Neural cell (in vitro differentiated cells): Measurements from ENCODE around the gene PIK3R3. TPM values are rescaled to one million over a fixed set of nuclear protein-coding genes. Genes with fewer than 3 reads are reported as not detected.

ENCODE experiments used
- H2AFZ ChIP-seq: fragments of 200-600, 300-800 bp; sonication (generic), shearing (Covaris generic); 2 replicates; pipeline ENCODE4 v1.6.0; 2014; ENCODE audit warnings: low read depth, mild to moderate bottlenecking, antibody characterized with exemption, low read length, moderate library complexity
- H3F3A ChIP-seq: fragments of 200-600 bp; shearing (Covaris generic); 2 replicates; pipeline ENCODE4 v1.6.1; 2016; ENCODE audit warnings: mild to moderate bottlenecking, moderate library complexity, mixed read lengths, antibody characterized with exemption, low read length; ENCODE audit not compliant: insufficient read depth, poor library complexity, severe bottlenecking
- H3K27ac ChIP-seq: fragments of 200-600, 300-800 bp; sonication (generic), shearing (Covaris generic); 2 replicates; pipeline ENCODE4 v1.5.1; 2014; ENCODE audit warnings: mild to moderate bottlenecking, low read length, moderate library complexity
- H3K27me3 ChIP-seq: fragments of 300-800, 200-600 bp; sonication (generic), shearing (Covaris generic); 2 replicates; pipeline ENCODE4 v1.6.0; 2014; ENCODE audit warnings: mild to moderate bottlenecking, low read depth, low read length, moderate library complexity; ENCODE audit not compliant: insufficient read depth
- H3K36me3 ChIP-seq: fragments of 300-800, 200-600 bp; sonication (generic), shearing (Covaris generic); 2 replicates; pipeline ENCODE4 v1.5.1; 2014; ENCODE audit warnings: mild to moderate bottlenecking, antibody characterized with exemption, low read length, moderate library complexity; ENCODE audit not compliant: insufficient read depth
- H3K4me2 ChIP-seq: fragments of 300-800, 200-600 bp; sonication (generic), shearing (Covaris generic); 2 replicates; pipeline ENCODE4 v1.6.0; 2014; ENCODE audit warnings: mild to moderate bottlenecking, low read length
- H3K4me3 ChIP-seq: fragments of 300-800, 200-600 bp; sonication (generic), shearing (Covaris generic); 2 replicates; pipeline ENCODE4 v1.5.1; 2014; ENCODE audit warnings: mild to moderate bottlenecking, low read length, moderate library complexity
- H3K79me2 ChIP-seq: fragments of 200-600 bp; shearing (Covaris generic); replicated peaks from 2 replicates; pipeline ENCODE4 v1.6.0; 2014; ENCODE audit warnings: mild to moderate bottlenecking, low read length, moderate library complexity; ENCODE audit not compliant: insufficient read depth
- H3K9ac ChIP-seq: fragments of 300-800, 200-600 bp; sonication (generic), shearing (Covaris generic); 2 replicates; pipeline ENCODE4 v1.6.1; 2016; ENCODE audit warnings: mild to moderate bottlenecking, low read length, mixed read lengths
- H3K9me2 ChIP-seq: fragments of 200-600 bp; shearing (Covaris generic); 2 replicates; pipeline ENCODE4 v1.6.1; 2016; ENCODE audit warnings: mild to moderate bottlenecking, low read length, mixed read lengths; ENCODE audit not compliant: insufficient read depth
- H3K9me3 ChIP-seq: fragments of 200-600, 300-800 bp; sonication (generic), shearing (Covaris generic); 2 replicates; pipeline ENCODE4 v1.6.1; 2016; ENCODE audit warnings: mild to moderate bottlenecking, mixed run types, low read length, moderate library complexity, mixed read lengths
- H4K20me1 ChIP-seq: fragments of 200-600 bp; shearing (Covaris generic); 2 replicates; pipeline ENCODE4 v1.6.1; 2016; ENCODE audit warnings: mild to moderate bottlenecking, mixed run types; ENCODE audit not compliant: insufficient read depth
- EP300 ChIP-seq: fragments of 450-650 bp; conservative IDR thresholded peaks from 2 replicates; pipeline ENCODE4 v1.6.1; 2014; ENCODE audit warnings: antibody characterized with exemption, mild to moderate bottlenecking, moderate library complexity; ENCODE audit not compliant: poor library complexity, severe bottlenecking
- EZH2 ChIP-seq: fragments of 200-600, 300-800 bp; shearing (Covaris generic), sonication (generic); IDR thresholded peaks from 2 replicates; pipeline ENCODE4 v1.6.1; 2014; ENCODE audit warnings: antibody characterized with exemption, low read length, borderline replicate concordance, mild to moderate bottlenecking; ENCODE audit not compliant: insufficient read depth, poor library complexity, severe bottlenecking
- MXI1 ChIP-seq: fragments of 450-650 bp; conservative IDR thresholded peaks from 2 replicates; pipeline ENCODE4 v1.6.1; 2014; ENCODE audit warnings: antibody characterized with exemption, mild to moderate bottlenecking; ENCODE audit not compliant: poor library complexity, severe bottlenecking
- POLR2AphosphoS5 ChIP-seq: IDR thresholded peaks from 2 replicates; pipeline ENCODE4 v1.6.1; 2012
- RAD21 ChIP-seq: fragments of 450-650 bp; conservative IDR thresholded peaks from 2 replicates; pipeline ENCODE4 v1.6.1; 2014; ENCODE audit warnings: antibody characterized with exemption, mild to moderate bottlenecking, moderate library complexity
- SMC3 ChIP-seq: fragments of 450-650 bp; conservative IDR thresholded peaks from 2 replicates; pipeline ENCODE4 v1.6.1; 2014; ENCODE audit warnings: antibody characterized with exemption, mild to moderate bottlenecking, moderate library complexity; ENCODE audit not compliant: poor library complexity
- TAF1 ChIP-seq: IDR thresholded peaks from 2 replicates; pipeline ENCODE4 v1.6.1; 2012; ENCODE audit warnings: low read depth
- polyA plus RNA-seq: library from polyadenylated mRNA; depleted of rRNA; stranded (reverse); fragments of >200 nt; gene quantifications from 2 replicates; pipeline ENCODE4 v1.2.3, GENCODE V29; 2014
- TF ChIP-seq, protein P1 (sequence below): IDR thresholded peaks from 2 replicates; pipeline ENCODE4 v1.6.1; 2012; ENCODE audit warnings: borderline replicate concordance
- TF ChIP-seq, protein P2 (sequence below): fragments of 450-650 bp; IDR thresholded peaks from 2 replicates; pipeline ENCODE4 v1.5.1; 2014; ENCODE audit warnings: antibody characterized with exemption, mild to moderate bottlenecking, moderate library complexity; ENCODE audit not compliant: poor library complexity, severe bottlenecking

PIK3R3 gene
- polyA plus RNA-seq, 1 donor from 2014 or later: 119 TPM

DNA sequence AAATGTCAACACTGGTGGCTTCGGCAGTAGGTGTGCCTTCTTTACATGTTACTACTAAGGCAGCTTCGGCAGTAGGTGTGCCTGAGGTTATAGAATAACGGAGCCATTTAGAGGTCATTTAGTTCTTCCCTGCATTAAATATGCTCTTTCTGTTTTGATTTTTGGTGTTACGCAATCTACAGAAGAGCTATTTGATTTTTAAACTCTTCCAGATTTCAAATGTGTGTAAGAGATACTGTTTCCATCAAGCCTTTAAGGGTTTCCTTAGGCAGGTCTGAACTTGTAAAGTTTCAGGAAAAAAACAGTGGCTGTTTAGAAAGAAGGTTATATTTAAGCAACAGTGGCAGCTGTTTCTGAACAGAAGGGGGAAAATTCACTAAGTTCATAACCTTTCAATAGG, 54.8 kb downstream of the PIK3R3 start:
- Histone ChIP-seq H3K9me2 (no peaks in the 10 kb centered on the region), H4K20me1 (no peaks in the 10 kb centered on the region), H3K4me2 (no peak overlapping the region), H3F3A (no peaks in the 10 kb centered on the region), H3K9me3 (no peaks in the 10 kb centered on the region), H3K27ac (no peak overlapping the region), H3K79me2 (peaks cover 69% of the 10 kb centered on the region), H3K9ac (no peak overlapping the region), H3K36me3 (peaks cover 4% of the 10 kb centered on the region), H3K27me3 (no peaks in the 10 kb centered on the region), H3K4me3 (no peak overlapping the region), H2AFZ (no peak overlapping the region)
- TF ChIP-seq EZH2 (no peak), MXI1 (no peak), RAD21 (no peak), SMC3 (no peak), POLR2AphosphoS5 (no peak), TAF1 (no peak)

- no peak overlapping the region for H3K27ac ChIP-seq
- H3K9me2 ChIP-seq: no peaks in the 10 kb centered on the region
- no peak overlapping the region for H2AFZ ChIP-seq
- H3K79me2 ChIP-seq: peaks cover 56% of the 10 kb centered on the region
- peaks cover 4% of the 10 kb centered on the region for H3K36me3 ChIP-seq
- no peaks in the 10 kb centered on the region for H3K9me3 ChIP-seq
- H4K20me1 ChIP-seq: no peaks in the 10 kb centered on the region
- no peaks in the 10 kb centered on the region for H3K27me3 ChIP-seq
- no peak overlapping the region for H3K9ac ChIP-seq
- H3K4me2 ChIP-seq: no peak overlapping the region
- TF ChIP-seq, protein P1, sequence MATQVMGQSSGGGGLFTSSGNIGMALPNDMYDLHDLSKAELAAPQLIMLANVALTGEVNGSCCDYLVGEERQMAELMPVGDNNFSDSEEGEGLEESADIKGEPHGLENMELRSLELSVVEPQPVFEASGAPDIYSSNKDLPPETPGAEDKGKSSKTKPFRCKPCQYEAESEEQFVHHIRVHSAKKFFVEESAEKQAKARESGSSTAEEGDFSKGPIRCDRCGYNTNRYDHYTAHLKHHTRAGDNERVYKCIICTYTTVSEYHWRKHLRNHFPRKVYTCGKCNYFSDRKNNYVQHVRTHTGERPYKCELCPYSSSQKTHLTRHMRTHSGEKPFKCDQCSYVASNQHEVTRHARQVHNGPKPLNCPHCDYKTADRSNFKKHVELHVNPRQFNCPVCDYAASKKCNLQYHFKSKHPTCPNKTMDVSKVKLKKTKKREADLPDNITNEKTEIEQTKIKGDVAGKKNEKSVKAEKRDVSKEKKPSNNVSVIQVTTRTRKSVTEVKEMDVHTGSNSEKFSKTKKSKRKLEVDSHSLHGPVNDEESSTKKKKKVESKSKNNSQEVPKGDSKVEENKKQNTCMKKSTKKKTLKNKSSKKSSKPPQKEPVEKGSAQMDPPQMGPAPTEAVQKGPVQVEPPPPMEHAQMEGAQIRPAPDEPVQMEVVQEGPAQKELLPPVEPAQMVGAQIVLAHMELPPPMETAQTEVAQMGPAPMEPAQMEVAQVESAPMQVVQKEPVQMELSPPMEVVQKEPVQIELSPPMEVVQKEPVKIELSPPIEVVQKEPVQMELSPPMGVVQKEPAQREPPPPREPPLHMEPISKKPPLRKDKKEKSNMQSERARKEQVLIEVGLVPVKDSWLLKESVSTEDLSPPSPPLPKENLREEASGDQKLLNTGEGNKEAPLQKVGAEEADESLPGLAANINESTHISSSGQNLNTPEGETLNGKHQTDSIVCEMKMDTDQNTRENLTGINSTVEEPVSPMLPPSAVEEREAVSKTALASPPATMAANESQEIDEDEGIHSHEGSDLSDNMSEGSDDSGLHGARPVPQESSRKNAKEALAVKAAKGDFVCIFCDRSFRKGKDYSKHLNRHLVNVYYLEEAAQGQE: no peak
- TF ChIP-seq RAD21 (no peak), TAF1 (no peak), POLR2AphosphoS5 (no peak), EZH2 (no peak), SMC3 (no peak), MXI1 (no peak), EP300 (no peak)
- TF ChIP-seq, protein P2, sequence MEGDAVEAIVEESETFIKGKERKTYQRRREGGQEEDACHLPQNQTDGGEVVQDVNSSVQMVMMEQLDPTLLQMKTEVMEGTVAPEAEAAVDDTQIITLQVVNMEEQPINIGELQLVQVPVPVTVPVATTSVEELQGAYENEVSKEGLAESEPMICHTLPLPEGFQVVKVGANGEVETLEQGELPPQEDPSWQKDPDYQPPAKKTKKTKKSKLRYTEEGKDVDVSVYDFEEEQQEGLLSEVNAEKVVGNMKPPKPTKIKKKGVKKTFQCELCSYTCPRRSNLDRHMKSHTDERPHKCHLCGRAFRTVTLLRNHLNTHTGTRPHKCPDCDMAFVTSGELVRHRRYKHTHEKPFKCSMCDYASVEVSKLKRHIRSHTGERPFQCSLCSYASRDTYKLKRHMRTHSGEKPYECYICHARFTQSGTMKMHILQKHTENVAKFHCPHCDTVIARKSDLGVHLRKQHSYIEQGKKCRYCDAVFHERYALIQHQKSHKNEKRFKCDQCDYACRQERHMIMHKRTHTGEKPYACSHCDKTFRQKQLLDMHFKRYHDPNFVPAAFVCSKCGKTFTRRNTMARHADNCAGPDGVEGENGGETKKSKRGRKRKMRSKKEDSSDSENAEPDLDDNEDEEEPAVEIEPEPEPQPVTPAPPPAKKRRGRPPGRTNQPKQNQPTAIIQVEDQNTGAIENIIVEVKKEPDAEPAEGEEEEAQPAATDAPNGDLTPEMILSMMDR: no peak
- no peak overlapping the region for H3K4me3 ChIP-seq
- no peaks in the 10 kb centered on the region for H3F3A ChIP-seq
Measured at GRCh38 chr1:46076343-46076742, 56.1 kb downstream of the PIK3R3 start.
